ENCODE measurements around the gene NPTXR.
"Not testable (repeated sequence)": the region's sequence is repeated elsewhere in the genome, so short reads cannot be mapped to it uniquely, and the experiment has no call there.

Gene NPTXR

DNA sequence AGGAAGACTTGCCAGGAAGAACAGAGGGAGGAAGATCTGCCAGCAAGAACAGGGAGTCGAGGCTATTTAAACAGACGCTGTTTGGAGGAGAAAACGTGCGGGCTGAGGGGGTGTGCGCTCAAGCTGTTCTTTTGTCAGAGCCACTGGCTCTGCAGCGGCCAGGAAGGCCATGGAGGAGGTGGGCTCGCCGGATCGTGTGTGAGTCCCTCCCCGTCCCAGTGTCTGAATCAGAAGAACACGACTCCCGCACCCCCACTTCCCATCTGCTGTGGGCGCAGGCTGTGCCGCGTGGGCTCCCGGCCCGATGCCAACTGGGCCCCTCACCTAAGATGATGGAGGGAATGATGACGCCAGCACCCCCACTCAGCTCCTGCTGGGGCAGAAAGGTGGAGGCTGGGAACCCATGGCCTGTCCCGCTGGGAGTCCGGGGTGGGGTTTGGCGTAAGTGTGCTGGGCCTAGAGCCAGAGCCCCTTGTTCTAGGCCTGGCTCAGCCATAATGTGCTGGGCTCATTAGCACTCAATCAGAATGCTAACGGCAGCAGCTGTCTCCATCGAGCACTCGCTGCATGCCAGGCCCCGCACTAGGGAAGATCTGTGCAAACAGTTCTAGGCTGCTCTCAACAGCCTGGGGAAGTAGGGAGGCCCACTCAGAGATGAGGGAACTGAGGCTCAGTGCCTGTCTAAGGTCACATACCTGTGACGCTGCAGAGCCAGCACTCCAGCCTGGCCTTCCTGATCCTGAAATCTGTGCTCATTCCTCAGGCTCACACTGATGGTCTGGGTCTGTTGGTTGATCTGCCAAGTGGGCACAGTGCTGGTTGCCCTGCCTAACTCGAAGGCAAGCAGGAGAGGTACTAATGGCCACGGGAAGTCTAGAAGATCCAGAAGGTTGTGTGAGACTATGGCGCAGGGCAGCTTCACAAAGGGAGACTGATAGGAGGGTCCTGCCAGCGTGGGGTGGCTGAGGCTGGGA, 11.5 kb downstream of the NPTXR start:
- DNase-seq (ENCODE audit: low spot score): peak; percentile 20

- no peak for DNase-seq (ENCODE audit: low spot score)
Observed at GRCh38 chr22:38831166-38831945, 12.5 kb downstream of the NPTXR start.

DNA sequence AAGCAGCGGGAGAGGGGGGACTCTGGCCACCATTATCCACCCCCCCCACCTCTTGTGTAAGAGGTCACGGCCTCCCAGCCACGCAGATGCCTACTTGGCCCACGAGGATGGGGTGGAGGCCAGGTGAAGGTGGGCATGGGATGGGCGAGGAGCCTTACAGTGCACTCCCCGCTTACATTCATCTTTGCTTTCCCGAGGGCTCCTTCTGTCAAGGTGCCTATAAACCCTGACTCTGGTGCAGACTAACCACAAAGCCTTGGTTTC, 13.1 kb downstream of the NPTXR start:
- no peak for DNase-seq (ENCODE audit: low spot score)

- DNase-seq (ENCODE audit: low spot score): no peak
Observed at GRCh38 chr22:38830026-38830844, 13.6 kb downstream of the NPTXR start.

DNA sequence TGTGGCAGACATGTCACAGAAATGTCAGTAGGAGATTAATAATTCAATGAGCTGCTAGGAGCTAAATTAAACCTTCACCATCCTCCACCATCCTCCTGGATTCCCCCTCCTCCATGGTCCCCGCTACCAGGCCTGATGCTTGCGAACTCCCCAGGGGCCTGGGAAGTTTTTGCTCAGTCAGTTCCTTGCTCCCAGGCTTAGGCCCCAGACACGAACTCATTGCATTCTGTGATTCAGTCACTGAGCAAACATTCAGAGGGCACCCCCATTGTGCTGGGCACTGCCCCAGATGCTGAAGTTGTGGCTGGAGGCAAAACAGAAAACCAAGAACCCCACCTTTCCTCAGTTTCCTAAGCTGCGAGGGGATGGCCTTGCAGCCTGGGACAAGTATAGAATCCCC, 14.3 kb downstream of the NPTXR start:
- no peak for DNase-seq (ENCODE audit: low spot score)

GRCh38 chr22:38828616-38829205, 15.1 kb downstream of the NPTXR start:
- no peak for DNase-seq (ENCODE audit: low spot score)

DNA sequence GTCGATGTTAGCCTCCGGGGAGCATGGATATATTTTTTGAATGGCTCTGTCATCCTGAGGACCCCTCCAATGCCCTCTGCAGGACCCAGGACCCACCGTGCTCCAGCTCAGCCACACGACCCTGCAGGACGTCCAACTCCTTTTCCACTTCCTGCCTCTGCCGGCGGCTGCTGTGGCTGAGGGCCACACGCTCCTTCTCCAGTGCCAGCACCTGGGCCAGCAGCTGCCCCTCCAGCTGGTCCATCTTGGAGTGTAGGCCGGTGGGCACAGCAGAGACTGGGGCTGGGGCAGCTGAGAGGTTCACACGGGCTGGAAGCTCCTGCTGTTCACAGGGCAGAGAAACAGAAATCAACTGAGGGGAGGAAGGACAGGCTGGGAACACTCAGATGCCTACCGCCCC, 15.6 kb downstream of the NPTXR start:
- no peak for DNase-seq (ENCODE audit: low spot score)

- no peak for DNase-seq (ENCODE audit: low spot score)
Observed at GRCh38 chr22:38827510-38827909, 16.3 kb downstream of the NPTXR start.

GRCh38 chr22:38826801-38827200, 17.0 kb downstream of the NPTXR start:
- DNase-seq (ENCODE audit: low spot score): no peak

DNA sequence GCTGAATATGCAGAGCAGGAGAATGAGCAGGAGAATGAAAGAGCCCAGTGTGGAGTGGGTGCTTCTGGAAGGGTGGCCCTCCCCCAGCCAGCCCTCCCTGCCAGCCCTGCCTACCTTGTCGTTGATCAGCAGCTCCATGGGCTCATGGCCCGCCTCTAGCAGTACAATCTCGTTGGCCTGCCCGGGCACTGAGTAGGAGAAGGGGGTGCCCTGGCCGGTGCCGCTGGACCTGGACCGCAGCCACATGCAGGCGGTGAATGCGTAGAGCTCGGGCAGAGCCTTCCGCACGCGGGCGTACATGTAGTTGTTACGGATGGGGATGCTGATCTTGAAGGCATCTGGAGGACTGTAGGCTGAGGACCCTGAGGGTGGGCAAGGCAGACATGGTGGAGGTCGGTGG, 17.4 kb downstream of the NPTXR start:
- DNase-seq (ENCODE audit: low spot score): no peak

GRCh38 chr22:38824585-38824984, 19.2 kb downstream of the NPTXR start:
- DNase-seq (ENCODE audit: low spot score): peak; percentile 85

DNA sequence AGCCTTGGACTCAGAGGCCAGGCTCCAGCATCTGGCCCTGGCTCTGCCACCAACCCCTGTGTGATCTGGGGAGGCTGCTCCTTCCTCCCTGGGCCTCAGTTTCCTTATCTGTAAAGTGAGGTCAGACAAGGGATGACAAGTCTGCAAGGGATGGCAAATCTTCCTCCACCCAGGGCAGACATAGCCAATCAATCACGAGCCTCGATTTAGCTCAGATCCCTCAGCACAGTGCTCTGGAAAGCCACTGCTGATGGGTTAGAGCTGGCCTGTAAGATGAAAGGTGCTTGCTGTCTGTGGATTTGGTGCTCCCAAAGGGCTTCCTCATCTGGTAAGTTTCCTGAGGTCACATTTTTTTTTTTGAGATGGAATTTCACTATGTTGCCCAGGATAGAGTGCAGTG, 20.2 kb downstream of the NPTXR start:
- no peak for DNase-seq (ENCODE audit: low spot score)

DNA sequence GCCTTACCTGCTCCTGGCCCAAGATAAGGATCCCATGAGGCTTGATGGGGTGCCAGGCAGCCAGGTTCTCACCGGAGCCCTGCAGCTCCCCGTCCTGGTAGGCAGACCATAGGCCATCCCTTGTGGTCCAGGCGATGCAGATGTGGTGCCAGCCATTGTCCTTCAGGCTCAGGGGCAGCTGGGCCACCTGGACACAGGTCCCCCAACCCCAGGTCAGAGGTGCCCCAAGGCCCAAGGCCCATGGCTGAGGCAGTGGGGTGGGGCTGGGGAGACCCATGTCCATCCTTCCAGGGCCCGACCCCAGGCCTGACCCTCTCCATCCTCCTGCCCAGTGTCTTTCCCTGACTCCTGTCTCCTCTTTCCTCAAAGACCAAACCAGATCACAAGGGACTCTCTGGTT, 20.8 kb downstream of the NPTXR start:
- DNase-seq (ENCODE audit: low spot score): no peak

DNA sequence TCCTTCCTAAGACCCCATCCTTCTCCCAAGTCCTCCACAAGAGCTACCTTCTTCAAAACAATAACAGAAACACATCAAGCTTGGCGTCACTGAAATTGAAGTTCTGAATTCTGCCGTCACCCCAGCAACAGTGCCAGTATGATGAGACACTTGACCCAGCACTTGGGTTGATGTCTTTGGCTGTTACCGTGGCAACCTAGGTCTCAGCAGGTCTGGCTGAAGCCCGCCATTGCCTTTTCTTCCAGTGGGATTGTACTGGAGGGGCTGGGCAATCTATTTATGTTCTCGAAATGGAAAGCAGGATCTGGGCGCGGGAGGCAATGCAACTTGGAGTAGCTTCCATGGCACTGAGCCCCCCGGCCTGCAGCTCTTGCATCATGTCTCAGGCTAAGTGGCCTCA, 23.8 kb downstream of the NPTXR start:
- DNase-seq (ENCODE audit: low spot score): no peak

DNA sequence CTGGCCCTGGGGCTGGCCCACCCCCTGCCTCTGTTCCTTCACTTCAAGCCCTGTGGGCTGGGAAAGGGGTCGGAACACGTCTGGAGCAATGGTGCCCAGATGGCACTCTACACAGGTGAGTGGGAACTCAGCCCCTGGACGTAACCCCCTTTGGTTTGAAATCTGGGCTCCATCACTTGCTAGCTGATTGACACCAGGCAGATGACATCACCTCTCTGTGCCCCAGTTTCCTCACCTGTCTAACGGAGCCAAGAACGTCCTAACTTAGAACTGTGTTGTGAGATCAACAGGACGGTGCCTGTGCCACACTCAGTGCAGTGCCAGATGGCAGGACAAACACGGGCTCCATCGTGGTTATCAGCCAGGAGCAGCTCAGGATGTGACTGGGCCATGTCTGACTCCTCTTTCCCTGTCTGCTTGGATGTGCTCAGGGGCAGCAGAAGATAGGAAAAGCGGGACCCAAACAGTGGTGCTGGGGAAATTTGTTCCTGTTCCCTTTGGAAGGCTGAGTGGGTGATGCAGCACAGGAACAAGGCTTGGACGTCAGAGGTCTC, 24.4 kb downstream of the NPTXR start:
- DNase-seq (ENCODE audit: low spot score): no peak

- no peak for DNase-seq (ENCODE audit: low spot score)
Observed at GRCh38 chr22:38817196-38817595, 26.6 kb downstream of the NPTXR start.

DNA sequence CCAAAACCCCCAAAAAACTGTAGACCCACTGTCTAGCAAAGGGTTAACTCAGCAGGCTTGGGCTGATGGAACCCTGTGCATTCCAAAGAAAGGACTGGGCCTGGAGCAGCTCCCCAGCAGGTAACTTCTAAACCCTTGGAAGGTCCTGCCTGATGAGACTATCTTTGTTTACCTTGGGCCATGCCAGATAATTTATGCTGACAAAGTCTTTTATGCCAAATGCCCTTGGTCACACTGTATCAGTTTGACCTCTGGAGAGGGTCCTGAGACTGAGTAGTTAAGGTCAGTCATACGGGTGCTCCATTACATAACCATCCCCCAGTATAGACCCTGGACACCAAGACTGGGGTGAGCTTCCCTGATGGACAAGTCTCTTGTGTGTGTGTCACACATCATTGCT, 28.0 kb downstream of the NPTXR start:
- no peak for DNase-seq (ENCODE audit: low spot score)

GRCh38 chr22:38811241-38811640, 32.6 kb downstream of the NPTXR start:
- DNase-seq (ENCODE audit: low spot score): no peak

DNA sequence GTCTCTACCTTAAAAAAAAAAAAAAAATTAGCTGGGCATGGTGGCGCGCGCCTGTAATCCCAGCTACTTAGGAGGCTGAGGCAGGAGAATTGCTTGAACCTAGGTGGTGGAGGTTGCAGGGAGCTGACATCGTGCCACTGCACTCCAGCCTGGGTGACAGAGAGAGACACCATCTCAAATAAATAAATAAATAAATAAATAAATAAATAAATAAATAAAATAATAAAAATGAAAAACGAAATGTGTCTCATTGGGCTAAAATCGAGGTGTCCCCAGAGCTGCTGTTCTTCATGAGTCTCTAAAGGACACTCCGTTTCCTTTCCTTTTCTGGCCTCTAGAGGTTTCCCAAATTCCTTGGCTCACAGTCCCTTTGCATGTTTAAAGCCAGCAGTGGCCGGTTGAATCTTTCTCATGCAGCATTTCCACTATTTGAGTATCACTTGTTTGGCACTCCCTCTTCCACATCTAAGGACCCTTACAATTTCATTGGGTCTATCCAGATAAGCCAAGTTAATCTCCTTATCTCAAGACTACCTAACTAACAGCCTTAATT, 38.7 kb downstream of the NPTXR start:
- not testable (repeated sequence) for DNase-seq (ENCODE audit: low spot score)

DNA sequence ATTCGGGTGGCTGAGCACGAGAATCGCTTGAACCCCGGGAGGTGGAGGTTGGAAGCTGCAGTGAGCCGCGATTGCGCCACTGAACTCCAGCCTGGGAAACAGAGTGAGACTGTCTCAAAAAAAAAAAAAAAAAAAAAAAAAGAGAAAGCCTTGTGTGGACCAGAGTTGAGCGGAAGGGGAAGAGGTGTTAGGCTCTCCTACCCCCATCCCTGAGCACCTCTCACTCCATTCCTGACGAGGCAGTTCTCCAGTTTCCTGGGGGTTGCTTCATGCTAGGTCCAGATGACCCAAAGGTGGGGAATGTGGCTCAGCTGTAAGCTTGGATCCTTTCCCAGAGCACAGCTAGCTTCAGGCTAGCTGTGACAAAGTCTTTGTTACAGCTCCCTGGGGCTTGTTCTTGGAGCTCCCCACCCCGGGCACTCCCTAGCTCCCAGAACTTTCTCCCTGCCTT, 41.1 kb downstream of the NPTXR start:
- peak; percentile 52 for DNase-seq (ENCODE audit: low spot score)

DNA sequence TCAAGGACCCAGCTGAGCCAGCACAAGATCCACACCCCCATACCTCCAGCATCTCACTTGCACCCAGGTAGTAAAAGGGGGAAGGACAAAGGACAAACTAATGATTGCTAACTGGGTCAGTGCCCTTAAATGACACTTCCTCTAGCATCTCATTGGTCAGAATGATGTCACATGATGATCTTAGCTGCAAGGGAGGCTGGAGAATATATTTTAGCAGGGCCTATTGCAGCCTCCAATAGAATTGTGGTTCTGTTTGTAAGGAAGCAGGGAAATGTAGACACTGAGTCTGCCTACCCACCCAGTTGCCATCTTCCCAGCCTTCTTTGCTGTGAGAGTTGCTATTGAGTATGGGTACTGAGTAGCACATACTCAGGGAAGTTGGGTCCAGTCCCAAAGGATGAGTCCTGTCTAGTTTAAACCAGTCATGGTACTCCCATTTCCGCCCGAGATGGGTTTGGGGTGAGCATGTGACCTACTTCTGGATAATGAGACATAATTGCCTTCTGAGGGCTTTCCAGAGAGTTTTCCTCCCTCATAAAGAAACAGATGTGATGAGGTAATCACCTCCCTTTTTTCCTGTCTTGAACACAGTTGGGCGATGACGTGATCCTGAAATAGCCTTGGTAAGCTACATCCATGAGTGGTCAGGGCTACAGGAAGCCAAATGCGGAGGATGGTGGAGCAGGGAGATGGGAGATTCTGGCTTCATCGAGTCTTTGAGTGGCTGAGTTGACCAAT, 44.4 kb downstream of the NPTXR start:
- DNase-seq (ENCODE audit: low spot score): no peak
